ENCODE measurements around the gene LAMA2. TPM values are rescaled to one million over a fixed set of nuclear protein-coding genes. Genes with fewer than 3 reads are reported as not detected.
A peak's percentile ranks its signal among the peaks of the same experiment; 100 is the strongest.

The LAMA2 gene
- total RNA-seq, 2 donors from 2014 or later, result 3.6 to 7.5 TPM

DNA sequence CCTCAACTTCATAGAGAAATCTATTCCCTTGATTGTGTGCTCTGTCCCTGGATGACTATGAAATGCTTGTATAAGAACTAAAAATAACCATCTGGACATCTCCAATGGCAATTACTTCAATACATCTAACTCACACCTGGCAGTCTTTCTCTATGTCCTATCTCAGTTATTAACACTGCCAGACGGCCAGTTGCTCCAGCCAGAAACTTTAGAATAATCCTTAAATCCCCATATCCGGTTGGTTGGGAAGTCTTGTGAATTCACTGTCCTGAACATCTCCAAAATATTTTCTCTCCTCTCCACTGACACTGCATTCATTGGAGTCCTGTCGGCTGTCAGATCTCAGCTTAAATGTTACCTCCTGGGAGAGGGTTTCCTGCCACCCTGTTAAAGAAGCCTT lies 12.2 kb upstream of the LAMA2 start:
- DNase-seq, result no peak
- no peaks in the 10 kb centered on the region for H3K27me3 ChIP-seq
- intact Hi-C loops (cut with DNase I), result no loop called here

DNA sequence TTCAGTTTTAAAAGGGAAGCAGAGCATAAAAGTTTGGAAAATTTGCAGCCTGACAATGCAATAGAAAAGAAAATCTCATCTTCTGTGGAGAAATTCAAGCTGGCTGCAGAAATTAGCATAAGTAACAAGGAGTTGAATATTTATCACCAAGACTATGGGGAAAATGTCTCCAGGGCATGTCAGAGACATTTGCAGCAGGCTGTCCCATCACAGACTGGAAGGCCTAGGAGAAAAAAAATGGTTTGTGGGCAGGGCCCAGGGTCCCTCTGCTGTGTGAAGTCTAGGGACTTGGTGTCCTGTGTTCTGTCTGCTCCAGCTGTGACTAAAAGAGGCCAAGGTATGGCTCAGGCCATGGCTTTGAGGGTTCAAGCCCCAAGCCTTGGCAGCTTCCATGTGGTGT lies 8.1 kb upstream of the LAMA2 start:
- Histone ChIP-seq H3K27ac (no peak overlapping the region), H3K36me3 (no peaks in the 10 kb centered on the region), H3K4me3 (no peak overlapping the region), H3K4me1 (no peaks in the 10 kb centered on the region), H3K9me3 (no peaks in the 10 kb centered on the region), H3K9ac (ENCODE audit: low read depth in 2 of 2, low read length in 2 of 2) (no peak overlapping the region), H3K27me3 (no peaks in the 10 kb centered on the region)
- intact Hi-C loops (cut with DNase I), result no loop called here
- TF ChIP-seq, protein P1, sequence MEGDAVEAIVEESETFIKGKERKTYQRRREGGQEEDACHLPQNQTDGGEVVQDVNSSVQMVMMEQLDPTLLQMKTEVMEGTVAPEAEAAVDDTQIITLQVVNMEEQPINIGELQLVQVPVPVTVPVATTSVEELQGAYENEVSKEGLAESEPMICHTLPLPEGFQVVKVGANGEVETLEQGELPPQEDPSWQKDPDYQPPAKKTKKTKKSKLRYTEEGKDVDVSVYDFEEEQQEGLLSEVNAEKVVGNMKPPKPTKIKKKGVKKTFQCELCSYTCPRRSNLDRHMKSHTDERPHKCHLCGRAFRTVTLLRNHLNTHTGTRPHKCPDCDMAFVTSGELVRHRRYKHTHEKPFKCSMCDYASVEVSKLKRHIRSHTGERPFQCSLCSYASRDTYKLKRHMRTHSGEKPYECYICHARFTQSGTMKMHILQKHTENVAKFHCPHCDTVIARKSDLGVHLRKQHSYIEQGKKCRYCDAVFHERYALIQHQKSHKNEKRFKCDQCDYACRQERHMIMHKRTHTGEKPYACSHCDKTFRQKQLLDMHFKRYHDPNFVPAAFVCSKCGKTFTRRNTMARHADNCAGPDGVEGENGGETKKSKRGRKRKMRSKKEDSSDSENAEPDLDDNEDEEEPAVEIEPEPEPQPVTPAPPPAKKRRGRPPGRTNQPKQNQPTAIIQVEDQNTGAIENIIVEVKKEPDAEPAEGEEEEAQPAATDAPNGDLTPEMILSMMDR (IDR thresholded peaks at IDR 0.05), result no peak
- no peak for DNase-seq

More for the DNA sequence above, 12.2 kb upstream of the LAMA2 start:
- no peak overlapping the region for H3K4me3 ChIP-seq
- H3K27ac ChIP-seq, result no peak overlapping the region
- H3K4me1 ChIP-seq, result no peaks in the 10 kb centered on the region
- no peaks in the 10 kb centered on the region for H3K9me3 ChIP-seq
- TF ChIP-seq, protein P1 (IDR thresholded peaks at IDR 0.05), result no peak
- no peaks in the 10 kb centered on the region for H3K36me3 ChIP-seq
- H3K9ac ChIP-seq (ENCODE audit: low read depth in 2 of 2, low read length in 2 of 2), result no peak overlapping the region

DNA sequence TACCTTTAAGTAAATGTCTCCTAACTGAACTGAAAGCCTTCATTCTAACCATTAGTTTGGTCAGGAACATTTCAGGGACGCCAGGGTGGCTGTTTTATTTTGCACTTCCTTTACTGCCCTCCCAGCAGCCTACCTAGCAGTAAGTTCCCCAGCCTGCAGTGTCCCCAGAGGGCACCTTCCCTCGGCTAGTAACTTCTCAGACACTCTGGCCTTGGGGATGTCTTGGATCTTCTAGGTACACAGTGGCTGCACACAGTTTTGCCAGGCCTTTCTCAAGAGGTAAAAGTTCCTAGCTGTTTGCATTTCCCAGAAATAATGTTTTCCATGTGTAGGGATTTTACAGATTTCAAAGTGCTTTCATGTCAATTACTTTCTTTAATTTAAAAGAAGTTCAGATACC lies 378 bp upstream of the LAMA2 start:
- peak overlapping the region; percentile 19 for H3K4me3 ChIP-seq
- intact Hi-C loops (cut with DNase I), result no loop called here
- H3K27me3 ChIP-seq, result no peaks in the 10 kb centered on the region
- no peak for DNase-seq
- H3K36me3 ChIP-seq, result no peaks in the 10 kb centered on the region
- no peaks in the 10 kb centered on the region for H3K4me1 ChIP-seq
- TF ChIP-seq, protein P1 (IDR thresholded peaks at IDR 0.05), result no peak
- no peak overlapping the region for H3K27ac ChIP-seq
- H3K9me3 ChIP-seq, result no peaks in the 10 kb centered on the region
- H3K9ac ChIP-seq (ENCODE audit: low read depth in 2 of 2, low read length in 2 of 2), result no peak overlapping the region

DNA sequence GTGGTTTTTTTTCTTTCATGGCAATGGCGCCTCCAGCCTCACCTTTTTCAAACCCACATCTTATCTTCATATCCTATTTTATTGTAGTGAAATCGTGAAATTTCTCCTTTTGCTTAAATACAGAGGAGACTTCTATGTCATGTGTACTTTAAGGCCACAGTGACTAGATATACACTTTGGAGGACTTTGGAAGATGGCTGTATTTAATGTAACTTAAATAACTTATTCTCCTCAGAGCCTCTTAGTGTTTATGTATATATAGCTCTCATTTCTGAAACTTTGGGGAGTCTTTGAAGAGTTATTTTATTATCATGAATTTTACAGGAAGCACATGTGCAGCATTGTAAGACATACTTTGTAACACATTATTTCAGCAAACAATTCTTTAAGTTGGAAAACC lies 968 bp downstream of the LAMA2 start:
- TF ChIP-seq, protein P1 (IDR thresholded peaks at IDR 0.05), result no peak
- H3K36me3 ChIP-seq, result no peaks in the 10 kb centered on the region
- no peak overlapping the region for H3K4me3 ChIP-seq
- intact Hi-C loops (cut with DNase I), result no loop called here
- H3K4me1 ChIP-seq, result no peaks in the 10 kb centered on the region
- no peaks in the 10 kb centered on the region for H3K9me3 ChIP-seq
- no peaks in the 10 kb centered on the region for H3K27me3 ChIP-seq
- H3K27ac ChIP-seq, result no peak overlapping the region
- DNase-seq, result no peak
- H3K9ac ChIP-seq (ENCODE audit: low read depth in 2 of 2, low read length in 2 of 2), result no peak overlapping the region

DNA sequence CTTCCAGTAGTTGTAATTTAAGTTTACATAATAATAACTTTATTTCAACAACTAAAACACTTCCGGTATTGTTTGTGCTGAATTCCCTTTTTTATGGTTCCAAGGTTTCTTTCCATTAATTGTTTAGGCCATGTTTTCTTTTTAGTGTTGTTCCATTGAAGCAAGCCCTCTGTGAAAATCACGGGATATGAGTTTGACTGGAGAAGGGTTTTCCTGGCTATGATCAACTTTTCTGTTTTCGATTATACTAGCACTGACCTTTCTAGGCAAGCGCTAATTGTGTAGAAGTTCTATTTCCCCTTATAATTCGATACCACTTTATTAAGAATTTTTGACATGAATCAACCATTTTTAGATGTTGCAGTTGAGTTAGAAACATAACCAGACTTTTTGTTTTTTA lies 2.4 kb downstream of the LAMA2 start:
- TF ChIP-seq, protein P1 (IDR thresholded peaks at IDR 0.05), result no peak
- Histone ChIP-seq H3K4me1 (no peaks in the 10 kb centered on the region), H3K36me3 (no peaks in the 10 kb centered on the region), H3K9ac (ENCODE audit: low read depth in 2 of 2, low read length in 2 of 2) (no peak overlapping the region), H3K27me3 (no peaks in the 10 kb centered on the region), H3K4me3 (no peak overlapping the region), H3K27ac (no peak overlapping the region), H3K9me3 (no peaks in the 10 kb centered on the region)
- intact Hi-C loops (cut with DNase I), result no loop called here
- no peak for DNase-seq

DNA sequence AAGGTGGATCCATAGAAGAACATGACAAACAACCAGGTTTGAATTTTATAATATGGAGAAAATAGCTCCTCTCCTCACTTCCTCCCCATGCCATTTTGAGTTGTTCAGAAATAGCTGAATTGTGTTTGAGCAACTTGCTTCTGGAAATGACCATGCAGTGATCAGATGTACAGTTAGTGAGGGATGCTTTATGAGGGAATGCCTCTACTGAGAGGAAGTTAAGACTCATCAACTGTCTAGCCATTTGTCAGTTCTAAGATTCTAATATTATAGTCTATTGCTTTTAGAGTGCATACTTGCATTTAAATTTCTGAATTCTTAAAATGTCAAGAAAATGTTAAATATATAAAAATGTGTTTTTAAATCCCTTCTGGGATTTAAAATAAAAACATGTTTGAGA lies 3.8 kb downstream of the LAMA2 start:
- Histone ChIP-seq H3K27me3 (no peaks in the 10 kb centered on the region), H3K9me3 (no peaks in the 10 kb centered on the region), H3K9ac (ENCODE audit: low read depth in 2 of 2, low read length in 2 of 2) (no peak overlapping the region), H3K4me3 (no peak overlapping the region), H3K27ac (no peak overlapping the region), H3K36me3 (no peaks in the 10 kb centered on the region), H3K4me1 (no peaks in the 10 kb centered on the region)
- intact Hi-C loops (cut with DNase I), result no loop called here
- no peak for DNase-seq
- TF ChIP-seq, protein P1 (IDR thresholded peaks at IDR 0.05), result no peak

Data from colonic mucosa (tissue), 4 donors.